ENCODE measurements around the gene CLPTM1L.
"Not testable (repeated sequence)": the region's sequence is repeated elsewhere in the genome, so short reads cannot be mapped to it uniquely, and the experiment has no call there.

Gene CLPTM1L

DNA sequence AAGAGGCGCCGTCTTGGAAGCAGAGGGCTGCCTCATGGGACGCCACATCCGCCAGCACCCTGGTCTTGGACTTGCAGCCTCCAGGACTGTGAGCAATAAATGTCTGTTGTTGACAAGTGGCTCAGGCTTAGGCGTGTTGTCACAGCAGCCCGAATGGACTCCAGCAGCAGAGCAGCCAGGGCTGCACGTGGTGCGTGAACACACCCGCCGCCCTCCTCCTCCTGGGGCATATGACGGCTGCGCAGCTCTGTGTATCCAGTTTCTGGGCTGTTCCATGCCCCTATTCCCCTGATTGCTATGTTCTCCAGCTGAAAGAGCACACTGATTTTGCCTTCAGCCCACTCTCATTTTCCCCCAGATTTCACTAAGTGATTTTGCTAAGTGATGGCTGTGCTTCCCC lies 36.0 kb upstream of the CLPTM1L start:
- no peak for FAIRE-seq

DNA sequence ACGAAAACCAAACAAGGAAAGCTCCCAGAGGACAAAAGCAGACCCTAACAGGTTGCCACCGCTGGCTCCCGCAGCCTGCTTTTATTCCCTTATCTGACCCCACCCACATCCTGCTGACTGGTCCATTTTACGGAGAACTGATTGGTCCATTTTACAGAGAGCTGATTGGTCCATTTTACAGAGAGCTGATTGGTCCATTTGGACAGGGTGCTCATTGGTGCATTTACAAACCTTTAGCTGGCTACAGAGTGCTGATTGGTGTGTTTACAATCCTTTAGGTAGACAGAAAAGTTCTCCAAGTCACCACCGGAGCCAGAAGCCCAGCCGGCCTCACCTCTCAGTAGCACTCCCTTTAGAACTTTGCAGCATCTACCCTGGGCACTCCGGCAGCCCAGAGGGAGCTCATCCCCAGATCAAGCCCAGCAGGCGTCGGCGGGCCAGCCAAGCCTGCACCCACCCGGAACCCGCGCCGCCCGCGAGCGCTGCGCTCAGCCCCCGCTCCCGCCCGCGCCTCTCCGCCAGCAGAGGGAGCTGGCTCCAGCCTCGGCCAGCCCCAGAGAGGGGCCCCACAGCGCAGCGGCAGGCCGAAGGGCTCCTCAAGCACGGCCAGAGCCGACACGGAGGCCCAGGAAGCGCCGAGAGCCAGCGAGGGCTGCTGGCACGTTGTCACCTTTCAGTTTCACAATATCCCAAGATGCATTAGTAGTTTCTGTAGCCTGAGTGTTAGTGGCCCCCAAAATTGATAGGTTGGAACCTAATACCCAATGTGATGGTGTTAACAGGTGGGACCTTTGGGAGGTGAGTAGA lies 35.3 kb upstream of the CLPTM1L start:
- FAIRE-seq = no peak

DNA sequence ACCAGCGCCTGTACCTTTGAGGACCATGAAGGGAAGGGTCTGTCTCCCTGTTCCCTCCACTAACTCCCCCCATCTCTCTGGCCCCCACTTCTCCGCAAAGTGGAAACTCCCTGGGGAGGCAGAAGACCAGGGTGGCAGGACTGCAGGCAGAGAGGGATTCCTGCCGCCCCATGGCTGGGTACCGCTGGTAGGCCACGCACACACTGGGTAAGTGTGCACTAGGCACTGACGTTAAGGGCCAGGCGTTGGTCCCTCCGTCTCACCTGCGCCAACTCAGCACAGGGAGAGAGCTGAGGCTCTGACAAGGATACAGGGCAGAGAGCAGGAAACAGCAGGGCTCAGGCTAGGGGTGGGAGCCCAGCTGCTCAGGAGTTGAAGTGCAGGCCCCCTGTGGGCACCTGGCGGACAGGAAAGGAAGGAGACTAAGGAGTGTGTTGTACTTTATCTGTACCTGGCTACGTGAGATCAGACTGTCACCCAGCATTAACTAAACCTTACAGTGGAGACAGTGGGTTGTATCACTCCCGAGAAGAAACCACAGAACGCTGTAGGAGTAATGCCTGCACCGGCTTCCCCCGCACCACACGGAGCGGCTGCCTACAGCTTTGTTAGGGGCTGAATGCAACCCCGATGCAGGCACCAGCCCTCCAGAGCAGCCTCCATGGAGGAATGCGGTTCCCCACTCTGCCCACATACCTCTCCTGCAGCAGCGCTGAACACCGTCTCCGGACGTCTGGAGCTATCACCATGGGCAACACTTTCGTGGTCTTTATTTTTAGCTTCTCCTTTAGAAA lies 34.2 kb upstream of the CLPTM1L start:
- no peak for FAIRE-seq

DNA sequence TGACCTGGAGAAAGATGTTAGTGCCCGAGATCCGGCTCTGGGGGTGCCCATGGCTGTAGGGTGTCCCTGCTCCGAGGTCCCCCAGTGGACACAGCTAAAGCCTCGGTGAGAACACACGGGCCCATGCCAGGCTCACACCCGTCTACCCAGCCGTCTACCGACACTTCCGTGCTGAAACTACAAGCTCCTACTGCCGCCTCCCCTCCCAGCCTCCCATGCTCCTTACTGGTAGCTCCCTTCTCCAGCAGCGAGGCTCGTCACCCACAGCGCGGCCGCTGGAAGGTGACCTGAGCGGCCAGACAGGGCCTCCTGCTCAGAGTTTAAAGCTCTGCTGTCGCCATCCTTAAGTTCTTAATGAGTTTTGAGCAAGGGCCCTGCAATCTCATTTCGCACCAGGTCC lies 33.2 kb upstream of the CLPTM1L start:
- FAIRE-seq = no peak

DNA sequence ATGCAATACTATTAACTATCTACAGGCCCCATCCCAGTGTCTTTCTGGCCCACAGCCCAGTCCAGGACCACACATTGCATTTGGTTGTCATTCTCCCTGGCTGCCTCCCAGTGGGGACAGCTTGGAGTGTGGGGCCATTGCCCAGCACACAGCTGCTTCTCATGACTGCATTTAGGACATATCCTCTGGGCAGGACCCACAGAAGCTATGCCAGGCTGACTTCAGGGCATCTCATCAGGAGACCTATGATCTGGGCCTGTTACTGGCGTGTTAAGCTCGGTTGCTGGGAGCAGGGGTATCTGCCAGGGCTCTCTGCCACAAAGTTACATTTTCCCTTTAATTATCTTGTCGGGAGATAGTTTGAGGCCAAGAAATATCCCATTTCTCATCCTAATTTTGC lies 32.1 kb upstream of the CLPTM1L start:
- FAIRE-seq = no peak

DNA sequence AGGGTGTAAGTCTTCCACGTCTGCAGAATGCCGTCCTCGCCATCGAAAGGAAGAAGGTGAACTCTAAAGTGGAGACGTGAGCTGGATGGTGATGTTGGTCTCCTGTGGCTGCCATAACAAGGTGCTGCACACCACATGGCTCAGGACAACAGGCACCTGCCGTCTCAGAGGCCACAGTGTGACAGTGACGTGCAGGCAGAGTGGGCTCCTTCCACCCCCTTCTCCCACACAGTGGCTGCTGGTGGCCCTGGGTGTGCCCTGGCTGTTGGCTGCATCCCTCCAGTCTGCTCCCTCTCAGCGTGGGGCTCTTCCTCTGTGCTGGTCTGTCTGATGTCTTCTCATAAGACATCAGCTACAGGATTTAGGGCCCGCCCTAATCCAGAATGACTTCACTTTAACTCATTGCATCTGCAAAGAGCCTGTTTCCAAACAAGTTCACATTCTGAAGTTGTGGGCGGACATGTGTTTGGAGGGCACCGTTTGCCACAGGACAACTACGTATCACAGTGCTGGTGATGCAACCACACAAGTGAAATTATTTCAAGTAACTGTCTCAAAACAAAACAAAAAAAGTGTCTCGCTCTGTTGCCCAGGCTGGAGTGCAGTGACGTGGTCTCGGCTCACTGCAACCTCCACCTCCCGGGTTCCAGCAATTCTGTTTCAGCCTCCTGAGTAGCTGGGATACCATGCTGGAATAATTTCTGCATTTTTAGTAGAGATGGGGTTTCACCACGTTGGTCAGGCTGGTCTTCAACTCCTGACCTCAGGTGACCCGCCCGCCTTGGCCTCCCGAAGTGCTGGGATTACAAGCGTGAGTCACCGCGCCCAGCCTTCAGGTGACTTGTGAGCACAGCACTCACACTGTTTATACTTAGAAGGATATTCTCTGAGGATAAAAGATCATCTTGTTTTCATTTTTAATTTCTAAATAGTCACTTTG lies 31.2 kb upstream of the CLPTM1L start:
- FAIRE-seq = no peak

DNA sequence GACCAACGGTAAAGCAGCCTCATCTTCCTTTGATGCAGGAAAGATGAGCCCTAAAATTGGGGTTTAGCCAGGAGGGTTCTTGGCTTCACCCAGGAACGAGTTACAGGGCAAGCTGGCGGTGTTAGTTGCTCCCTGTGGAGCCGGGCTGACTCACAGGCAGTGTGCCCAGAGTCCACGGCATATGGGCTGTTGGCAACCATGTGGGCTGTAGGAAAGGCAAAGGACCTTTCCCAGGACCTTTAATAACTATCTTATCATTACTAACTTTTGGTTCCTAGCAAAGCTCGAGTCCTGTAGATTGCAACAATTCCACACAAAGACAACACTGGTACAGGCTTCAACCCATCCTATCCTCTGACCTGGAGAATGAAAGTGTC lies 29.8 kb upstream of the CLPTM1L start:
- FAIRE-seq = no peak

DNA sequence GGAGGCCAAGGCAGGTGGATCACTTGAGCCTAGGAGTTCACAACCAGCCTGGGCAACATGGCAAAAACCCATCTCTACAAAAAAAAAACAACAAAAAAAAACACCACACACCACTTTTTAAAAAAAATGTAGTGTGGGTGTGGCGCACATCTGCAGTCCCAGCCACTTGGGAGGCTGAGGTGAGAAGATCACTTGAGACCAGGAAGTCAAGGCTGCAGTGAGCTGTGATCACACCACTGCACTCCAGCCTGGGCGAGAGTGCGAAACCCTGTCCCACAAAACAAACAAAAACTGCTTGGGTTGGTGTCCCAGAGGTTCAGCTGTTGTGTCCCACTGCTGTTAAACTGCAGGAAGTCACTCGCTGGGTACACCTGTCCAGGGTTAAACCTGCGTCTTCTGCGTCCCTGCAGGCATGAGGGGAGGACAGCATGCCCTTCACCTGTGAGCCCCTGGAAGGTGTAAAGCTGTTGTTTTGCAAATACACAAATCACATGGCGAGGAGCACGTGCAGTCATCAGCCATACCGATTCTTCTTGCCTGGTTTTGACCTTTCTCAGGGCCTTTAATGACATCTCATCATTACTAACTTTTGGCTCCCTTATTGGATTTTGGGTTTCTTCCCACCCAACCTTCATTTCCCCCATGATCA lies 29.3 kb upstream of the CLPTM1L start:
- FAIRE-seq = no peak

DNA sequence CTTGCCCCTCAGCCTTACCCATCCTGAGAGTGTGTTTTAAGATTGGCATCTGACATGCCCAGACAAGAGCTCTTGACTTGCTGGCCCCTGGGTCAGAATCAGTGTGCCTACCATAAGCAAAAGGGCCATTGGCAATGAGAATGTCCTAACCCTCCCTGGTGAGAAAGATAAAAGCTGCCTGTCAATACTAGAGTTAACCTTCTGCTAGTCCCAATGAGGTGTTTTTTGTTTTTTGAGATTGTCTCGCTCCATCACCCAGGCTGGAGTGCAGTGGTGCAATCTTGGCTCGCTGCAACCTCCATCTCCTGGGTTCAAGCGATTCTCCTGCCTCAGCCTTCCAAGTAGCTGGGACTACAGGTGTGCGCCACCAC lies 27.1 kb upstream of the CLPTM1L start:
- FAIRE-seq = not testable (repeated sequence)

DNA sequence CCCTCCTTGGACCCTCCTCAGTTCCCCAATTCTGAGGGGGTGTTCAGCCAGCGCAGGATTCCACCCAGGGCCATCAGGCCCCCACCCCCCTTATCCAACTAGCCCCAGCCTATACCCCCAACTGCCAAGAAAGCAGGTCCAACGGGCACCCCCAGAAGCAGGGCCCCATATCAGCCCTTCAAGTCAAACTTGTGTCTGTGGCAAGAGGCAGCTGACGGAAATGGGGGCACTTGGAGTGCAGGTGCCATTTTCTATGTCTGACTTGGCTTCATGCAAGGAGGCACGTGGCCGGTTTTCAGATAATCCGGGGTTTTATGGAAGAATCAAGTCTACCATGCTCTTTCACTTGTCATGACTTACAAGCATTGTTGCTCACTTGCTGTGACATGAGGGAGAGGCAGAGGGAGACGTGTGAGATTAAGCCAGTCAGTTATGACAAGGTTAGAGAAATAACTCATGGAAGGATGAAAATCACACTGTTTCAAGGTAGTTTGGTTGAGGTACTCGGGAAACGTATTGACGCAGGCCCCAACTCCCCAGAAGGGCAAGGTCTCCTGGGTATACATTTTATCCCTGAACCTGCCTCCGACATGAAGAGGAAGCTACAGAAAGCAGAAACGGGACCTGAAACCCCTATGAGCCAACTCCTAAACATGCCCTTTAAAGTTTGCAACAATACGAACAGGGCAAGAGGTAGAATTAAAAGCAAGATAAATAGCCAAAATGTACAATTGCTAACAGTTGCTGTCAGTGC lies 26.5 kb upstream of the CLPTM1L start:
- FAIRE-seq = no peak

DNA sequence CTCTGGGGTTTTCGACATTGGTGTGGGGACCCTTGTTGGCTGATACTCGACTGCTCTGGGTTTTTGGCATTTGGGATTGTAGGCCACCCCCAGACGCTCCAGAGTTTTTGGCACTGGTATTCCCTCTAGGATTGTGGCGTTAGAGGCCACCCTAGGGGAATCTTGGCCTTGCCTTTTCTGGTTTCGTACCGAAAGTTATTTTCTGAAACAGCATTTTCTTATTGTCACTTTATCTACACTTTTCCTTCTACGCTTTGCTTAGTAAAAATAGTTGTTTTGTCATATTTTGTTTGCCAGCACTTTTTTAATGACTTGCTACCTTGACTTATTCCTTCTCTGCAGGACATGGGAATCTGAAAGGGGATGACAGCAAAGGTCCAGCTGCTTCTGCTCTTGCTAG lies 25.1 kb upstream of the CLPTM1L start:
- FAIRE-seq = no peak

DNA sequence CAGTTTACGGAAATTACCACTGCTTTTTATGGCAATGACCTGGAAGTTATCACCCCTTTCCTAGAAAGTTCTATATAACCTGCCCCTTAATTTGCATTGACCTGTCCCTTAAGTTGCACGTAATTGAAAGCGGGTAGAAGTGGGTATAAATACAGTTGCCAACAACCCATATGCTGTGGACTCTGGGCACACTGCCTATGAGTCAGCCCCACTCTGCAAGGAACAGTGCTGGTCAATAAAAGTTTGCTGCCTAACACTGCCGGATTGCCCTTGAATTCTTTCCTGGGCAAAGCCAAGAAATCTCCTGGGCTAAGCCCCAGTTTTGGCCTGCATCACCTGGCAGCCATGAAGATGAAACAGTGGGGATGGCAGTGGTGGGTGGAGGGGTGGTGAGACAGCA lies 23.9 kb upstream of the CLPTM1L start:
- no peak for FAIRE-seq

DNA sequence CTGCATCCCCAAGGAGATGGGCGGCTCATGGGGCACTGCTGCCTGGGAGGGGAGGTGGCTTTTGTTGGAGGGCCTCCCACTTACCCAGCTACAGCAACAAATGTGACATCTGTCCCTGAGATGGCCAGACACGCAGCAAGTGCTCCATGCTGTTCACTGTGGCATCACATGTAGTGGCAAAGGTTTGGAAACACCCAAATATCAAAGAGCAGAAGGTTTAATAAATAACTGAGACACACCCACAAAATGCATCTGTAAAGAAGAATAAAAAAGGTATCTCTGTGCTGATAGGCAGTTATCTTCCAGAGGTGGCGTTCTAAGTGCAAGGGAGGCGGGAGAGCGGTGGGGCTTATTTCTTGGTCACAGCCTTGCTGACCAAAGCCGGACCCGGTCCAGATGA lies 23.3 kb upstream of the CLPTM1L start:
- FAIRE-seq = no peak

DNA sequence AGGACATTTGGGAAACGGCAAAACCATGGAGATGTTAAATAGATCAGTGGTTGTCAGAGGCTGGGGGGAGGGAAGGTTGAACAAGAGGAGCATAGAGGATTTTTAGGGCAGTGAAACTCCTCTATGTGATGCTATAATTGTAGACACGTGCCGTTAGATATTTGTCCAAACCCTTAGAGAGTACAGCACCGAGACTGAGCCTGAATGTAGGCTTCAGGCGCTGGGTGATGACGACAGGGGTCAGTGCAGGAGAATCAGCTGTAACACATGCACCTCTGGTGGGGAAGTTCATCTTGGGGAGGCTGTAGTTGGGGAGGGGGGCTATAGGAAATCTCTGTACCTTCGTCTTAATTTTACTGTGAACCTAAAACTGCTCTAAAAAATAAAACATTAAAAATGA lies 22.2 kb upstream of the CLPTM1L start:
- FAIRE-seq = no peak

DNA sequence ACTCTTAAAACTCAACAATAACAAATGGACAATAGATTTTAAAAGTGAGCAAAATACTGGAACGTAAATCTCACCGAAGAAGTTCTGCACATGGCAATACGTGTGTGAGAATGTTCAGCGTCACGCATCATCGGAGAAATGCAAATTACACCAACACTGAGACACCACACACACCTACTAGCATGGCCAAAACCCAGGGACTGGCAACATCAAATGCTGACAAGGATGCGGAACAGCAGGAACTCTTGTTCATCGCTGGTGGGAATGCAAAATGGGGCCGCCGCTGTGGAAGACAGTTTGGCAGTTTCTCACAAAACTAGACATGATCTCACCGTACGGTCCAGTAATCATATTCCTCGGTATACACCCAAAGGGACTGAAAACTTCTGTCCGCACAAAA lies 21.6 kb upstream of the CLPTM1L start:
- FAIRE-seq = no peak

DNA sequence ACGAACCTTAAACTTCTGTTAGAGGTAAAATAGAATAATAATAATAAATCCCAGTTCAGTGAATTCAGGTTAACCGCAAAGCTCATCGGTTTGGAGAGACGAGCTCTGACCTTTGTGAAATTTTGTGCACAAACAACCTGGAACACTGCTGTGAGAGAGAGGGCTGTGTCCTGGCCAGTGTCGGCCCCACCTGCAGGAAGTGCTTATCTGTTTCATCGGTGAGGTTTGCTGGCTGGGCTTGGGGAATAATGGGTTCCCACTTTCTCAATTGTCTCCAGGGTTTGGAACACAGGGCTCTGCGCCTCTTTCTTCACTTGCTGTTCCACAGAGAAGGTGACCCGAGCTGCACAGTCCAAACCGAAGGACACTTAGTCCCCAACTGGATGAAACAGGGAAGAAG lies 19.3 kb upstream of the CLPTM1L start:
- no peak for FAIRE-seq

DNA sequence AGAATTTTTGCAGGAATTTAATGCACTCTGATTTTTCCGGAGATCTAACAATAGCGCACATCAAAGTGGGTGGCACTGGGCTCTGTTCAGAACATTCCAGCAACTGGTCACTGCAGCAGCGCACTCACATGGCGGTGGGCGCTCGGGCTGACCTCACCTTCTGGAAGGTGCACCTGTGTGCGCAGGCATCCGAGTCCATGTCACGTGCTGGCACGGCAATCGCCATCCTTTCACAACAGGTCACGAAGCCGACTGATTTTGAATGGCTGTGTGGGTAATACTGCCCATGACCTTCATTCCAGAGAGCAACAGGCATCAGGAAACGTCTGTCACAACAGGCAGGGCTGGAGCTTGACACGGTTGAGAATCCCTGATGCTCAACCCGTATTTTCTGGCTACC lies 18.7 kb upstream of the CLPTM1L start:
- FAIRE-seq = no peak

DNA sequence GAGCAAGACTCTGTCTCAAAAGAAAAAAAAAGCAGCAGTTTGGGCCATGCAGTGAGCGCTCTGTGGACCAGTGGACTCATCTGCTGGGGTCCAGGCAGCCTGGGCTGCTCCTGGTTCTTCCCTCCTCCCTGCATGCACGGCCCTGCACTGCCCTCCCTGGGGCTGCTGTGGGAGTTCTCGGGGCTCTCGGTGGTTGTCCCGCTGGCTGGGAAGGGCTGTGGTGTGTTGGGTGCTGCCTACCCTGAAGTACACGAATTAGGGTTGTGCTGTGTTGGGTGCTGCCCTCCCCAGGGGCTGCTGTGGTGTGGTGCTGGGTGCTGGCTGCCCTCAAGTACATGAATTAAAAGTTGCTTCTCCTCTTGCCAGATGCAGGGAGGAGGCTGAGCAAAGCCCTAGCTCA lies 18.3 kb upstream of the CLPTM1L start:
- no peak for FAIRE-seq

DNA sequence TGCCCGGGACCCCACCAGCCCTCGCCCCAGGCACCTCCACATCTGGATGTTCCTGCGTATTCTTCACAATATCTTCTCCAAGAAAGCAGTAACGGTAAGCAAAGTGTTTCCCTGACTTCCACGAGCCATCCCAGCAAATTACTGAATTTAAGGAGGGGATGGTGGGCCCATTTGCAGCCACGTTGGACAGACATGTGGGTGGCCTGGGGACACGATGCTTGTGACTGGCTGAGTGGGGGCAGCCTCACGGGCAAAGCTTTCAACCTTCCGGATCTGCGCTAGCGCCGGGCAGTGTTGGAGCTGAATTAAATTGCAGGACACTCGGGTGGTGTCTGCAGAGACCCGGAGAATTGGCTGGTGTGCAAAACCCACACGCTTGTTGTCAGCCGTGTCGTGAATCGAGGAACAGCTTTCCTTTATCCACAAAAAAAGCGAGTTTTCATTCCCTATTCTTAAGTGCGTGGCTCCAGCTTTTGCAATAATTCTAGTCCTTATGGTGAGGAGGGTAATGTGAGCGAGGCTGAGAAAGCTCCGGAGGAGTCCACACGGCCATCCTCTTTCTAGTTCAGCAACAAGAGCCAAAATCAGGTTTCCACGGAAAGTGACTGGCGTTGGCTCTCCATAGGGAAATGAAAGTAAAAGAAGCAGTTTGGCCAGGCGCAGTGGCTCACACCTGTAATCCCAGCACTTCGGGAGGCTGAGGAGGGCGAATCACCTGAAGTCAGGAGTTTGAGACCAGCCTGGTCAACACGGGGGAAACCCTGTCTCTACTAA lies 17.5 kb upstream of the CLPTM1L start:
- FAIRE-seq = no peak

DNA sequence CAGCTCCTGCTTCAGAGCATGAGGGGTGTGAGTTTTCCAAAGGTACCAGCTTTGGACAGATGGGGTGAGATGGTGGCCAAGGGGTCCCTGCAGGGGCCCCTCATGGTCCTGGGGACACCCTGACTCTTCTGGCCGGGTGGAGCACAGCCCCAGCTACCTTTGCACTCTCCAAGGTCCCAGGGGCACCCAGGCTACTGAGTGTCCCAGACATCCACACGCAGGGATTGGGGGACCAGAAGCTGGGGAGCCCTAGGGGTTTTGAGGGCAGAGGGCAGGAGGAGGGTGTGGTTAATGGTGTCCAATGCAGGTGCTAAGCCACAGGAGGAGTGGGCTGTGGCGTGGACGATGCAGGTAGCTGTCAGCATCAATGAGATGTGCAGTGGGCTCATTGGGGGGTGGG lies 16.0 kb upstream of the CLPTM1L start:
- FAIRE-seq = no peak

DNA sequence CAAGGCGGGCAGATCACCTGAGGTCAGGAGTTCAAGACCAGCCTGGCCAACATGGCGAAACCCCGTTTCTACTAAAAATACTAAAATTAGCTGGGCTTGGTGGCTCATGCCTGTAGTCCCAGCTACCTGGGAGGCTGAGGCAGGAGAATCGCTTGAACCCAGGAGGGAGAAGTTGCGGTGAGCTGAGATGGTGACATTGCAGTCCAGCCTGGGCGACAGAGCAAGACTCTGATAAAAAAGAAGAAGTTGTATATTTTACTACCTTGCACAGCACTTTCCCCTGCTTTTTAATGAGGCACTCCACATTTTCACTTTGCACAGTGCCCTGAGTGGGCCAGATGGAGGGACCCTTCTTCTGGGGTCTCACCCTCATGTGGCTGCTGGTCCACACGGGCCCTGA lies 15.5 kb upstream of the CLPTM1L start:
- not testable (repeated sequence) for FAIRE-seq
